ENCODE results near the gene TSFM.
A peak's percentile ranks its signal among the peaks of the same experiment; 100 is the strongest.

The TSFM gene

DNA sequence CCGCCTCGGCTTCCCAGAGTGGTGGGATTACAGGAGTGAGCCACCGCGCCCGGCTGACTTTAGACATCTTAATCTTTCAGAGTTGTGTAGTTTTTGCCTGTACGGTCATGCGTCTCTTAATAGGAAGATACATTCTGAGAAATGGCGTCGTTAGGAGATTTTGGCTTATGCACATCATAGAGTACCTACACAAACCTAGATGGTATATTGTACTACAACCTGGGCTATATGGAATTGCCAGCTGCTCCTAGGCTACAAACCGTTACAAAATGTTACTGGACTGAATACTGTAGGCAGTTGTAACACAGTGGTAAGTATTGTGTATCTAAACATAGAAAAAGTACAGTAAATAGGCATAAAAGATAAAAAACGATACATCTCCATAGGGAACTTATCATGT, 1.3 kb downstream of the TSFM start:
- Histone ChIP-seq H4K20me1 (ENCODE audit: insufficient read depth, low read length) (no peaks in the 10 kb centered on the region), H3K27me3 (replicated peaks; ENCODE audit: insufficient read depth, low read length) (no peaks in the 10 kb centered on the region), H2AFZ (ENCODE audit: low read length) (no peak overlapping the region), H3K9me3 (replicated peaks; ENCODE audit: insufficient read depth, low read length) (no peaks in the 10 kb centered on the region), H3K9ac (ENCODE audit: low read length) (no peak overlapping the region), H3K9me2 (replicated peaks; ENCODE audit: insufficient read depth, low read length) (no peaks in the 10 kb centered on the region), H3K4me1 (ENCODE audit: low read length) (peaks cover 12% of the 10 kb centered on the region), H3K4me3 (ENCODE audit: low read length) (no peak overlapping the region), H3K79me2 (ENCODE audit: low read length) (peaks cover 42% of the 10 kb centered on the region), H3K36me3 (replicated peaks; ENCODE audit: insufficient read depth, low read length) (0 out of 2 replicates have a peak, but pooled peaks cover 8% of the 10 kb centered on the region), H3F3A (ENCODE audit: insufficient read depth, low read length) (0 out of 2 replicates have a peak, but pooled peaks cover 3% of the 10 kb centered on the region), H3K27ac (ENCODE audit: low read length) (no peak overlapping the region), H3K4me2 (ENCODE audit: low read depth, low read length) (peak overlapping the region; percentile 91; the same call in 1 of the 2 replicates)
- DNase-seq: no peak
- no peak for TF ChIP-seq EZH2phosphoT487 (IDR thresholded peaks at IDR 0.05; ENCODE audit: low read length)
- TF ChIP-seq, protein P1, sequence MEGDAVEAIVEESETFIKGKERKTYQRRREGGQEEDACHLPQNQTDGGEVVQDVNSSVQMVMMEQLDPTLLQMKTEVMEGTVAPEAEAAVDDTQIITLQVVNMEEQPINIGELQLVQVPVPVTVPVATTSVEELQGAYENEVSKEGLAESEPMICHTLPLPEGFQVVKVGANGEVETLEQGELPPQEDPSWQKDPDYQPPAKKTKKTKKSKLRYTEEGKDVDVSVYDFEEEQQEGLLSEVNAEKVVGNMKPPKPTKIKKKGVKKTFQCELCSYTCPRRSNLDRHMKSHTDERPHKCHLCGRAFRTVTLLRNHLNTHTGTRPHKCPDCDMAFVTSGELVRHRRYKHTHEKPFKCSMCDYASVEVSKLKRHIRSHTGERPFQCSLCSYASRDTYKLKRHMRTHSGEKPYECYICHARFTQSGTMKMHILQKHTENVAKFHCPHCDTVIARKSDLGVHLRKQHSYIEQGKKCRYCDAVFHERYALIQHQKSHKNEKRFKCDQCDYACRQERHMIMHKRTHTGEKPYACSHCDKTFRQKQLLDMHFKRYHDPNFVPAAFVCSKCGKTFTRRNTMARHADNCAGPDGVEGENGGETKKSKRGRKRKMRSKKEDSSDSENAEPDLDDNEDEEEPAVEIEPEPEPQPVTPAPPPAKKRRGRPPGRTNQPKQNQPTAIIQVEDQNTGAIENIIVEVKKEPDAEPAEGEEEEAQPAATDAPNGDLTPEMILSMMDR (IDR thresholded peaks at IDR 0.05; ENCODE audit: low read length): no peak
- TF ChIP-seq EZH2 (optimal IDR thresholded peaks at IDR 0.05; ENCODE audit: low read depth, low read length): no peak

DNA sequence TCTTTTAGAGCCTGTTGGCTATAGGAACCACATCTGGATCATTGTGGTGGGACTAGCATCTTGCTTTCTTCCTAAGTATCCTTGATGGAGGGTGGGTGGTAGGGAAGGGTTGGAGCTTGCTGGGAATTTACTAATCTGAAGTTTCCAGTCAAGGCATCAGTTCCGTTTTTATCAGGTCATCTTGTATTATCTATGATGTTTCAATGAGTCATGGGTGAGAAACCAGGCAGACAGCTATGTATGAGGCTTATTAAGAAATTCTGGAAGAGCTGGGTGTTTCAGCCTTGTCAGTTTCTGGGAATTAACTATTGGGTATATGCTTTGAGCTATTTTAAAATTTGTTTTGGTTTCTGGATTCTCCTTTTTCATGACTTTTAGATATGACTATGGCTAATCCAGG, 11.3 kb downstream of the TSFM start:
- H3K4me3 ChIP-seq (ENCODE audit: low read length): no peak overlapping the region
- no peak overlapping the region for H2AFZ ChIP-seq (ENCODE audit: low read length)
- no peak for DNase-seq
- 0 out of 2 replicates have a peak, but pooled peaks cover 11% of the 10 kb centered on the region for H3K36me3 ChIP-seq (replicated peaks; ENCODE audit: insufficient read depth, low read length)
- H3K9me3 ChIP-seq (replicated peaks; ENCODE audit: insufficient read depth, low read length): no peaks in the 10 kb centered on the region
- no peaks in the 10 kb centered on the region for H3K4me1 ChIP-seq (ENCODE audit: low read length)
- no peaks in the 10 kb centered on the region for H3K9me2 ChIP-seq (replicated peaks; ENCODE audit: insufficient read depth, low read length)
- H3K27ac ChIP-seq (ENCODE audit: low read length): no peak overlapping the region
- H4K20me1 ChIP-seq (ENCODE audit: insufficient read depth, low read length): no peaks in the 10 kb centered on the region
- no peak overlapping the region for H3K4me2 ChIP-seq (ENCODE audit: low read depth, low read length)
- peaks cover 9% of the 10 kb centered on the region for H3K79me2 ChIP-seq (ENCODE audit: low read length)
- no peaks in the 10 kb centered on the region for H3F3A ChIP-seq (ENCODE audit: insufficient read depth, low read length)
- no peaks in the 10 kb centered on the region for H3K27me3 ChIP-seq (replicated peaks; ENCODE audit: insufficient read depth, low read length)
- TF ChIP-seq EZH2phosphoT487 (IDR thresholded peaks at IDR 0.05; ENCODE audit: low read length): no peak
- TF ChIP-seq, protein P1 (IDR thresholded peaks at IDR 0.05; ENCODE audit: low read length): no peak
- no peak for TF ChIP-seq EZH2 (optimal IDR thresholded peaks at IDR 0.05; ENCODE audit: low read depth, low read length)
- no peak overlapping the region for H3K9ac ChIP-seq (ENCODE audit: low read length)

DNA sequence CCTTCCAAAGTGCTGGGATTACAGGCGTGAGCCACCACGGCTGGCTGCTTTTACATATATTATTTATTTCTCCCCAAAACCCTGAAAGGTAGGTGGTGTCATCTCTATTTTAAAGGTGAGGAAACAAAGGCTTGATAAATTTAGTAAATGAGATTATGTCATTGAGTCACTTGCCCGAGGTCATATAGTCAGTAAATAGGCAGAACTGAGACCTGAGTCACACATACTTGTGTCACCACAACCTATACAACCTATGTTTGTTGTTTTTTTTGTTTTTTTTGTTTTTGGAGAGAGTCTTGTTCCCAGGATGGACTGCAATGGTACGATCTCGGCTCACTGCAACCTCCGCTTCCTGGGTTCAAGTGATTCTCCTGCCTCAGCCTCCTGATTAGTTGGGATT, 12.8 kb downstream of the TSFM start:
- H3K9ac ChIP-seq (ENCODE audit: low read length): no peak overlapping the region
- no peaks in the 10 kb centered on the region for H3K9me3 ChIP-seq (replicated peaks; ENCODE audit: insufficient read depth, low read length)
- H3K4me2 ChIP-seq (ENCODE audit: low read depth, low read length): no peak overlapping the region
- H2AFZ ChIP-seq (ENCODE audit: low read length): no peak overlapping the region
- no peak overlapping the region for H3K4me3 ChIP-seq (ENCODE audit: low read length)
- H4K20me1 ChIP-seq (ENCODE audit: insufficient read depth, low read length): no peaks in the 10 kb centered on the region
- H3K27me3 ChIP-seq (replicated peaks; ENCODE audit: insufficient read depth, low read length): no peaks in the 10 kb centered on the region
- no peaks in the 10 kb centered on the region for H3F3A ChIP-seq (ENCODE audit: insufficient read depth, low read length)
- no peaks in the 10 kb centered on the region for H3K9me2 ChIP-seq (replicated peaks; ENCODE audit: insufficient read depth, low read length)
- H3K36me3 ChIP-seq (replicated peaks; ENCODE audit: insufficient read depth, low read length): 0 out of 2 replicates have a peak, but pooled peaks cover 14% of the 10 kb centered on the region
- H3K4me1 ChIP-seq (ENCODE audit: low read length): no peaks in the 10 kb centered on the region
- no peak overlapping the region for H3K27ac ChIP-seq (ENCODE audit: low read length)
- TF ChIP-seq, protein P1 (IDR thresholded peaks at IDR 0.05; ENCODE audit: low read length): no peak
- TF ChIP-seq EZH2phosphoT487 (IDR thresholded peaks at IDR 0.05; ENCODE audit: low read length): no peak
- TF ChIP-seq EZH2 (optimal IDR thresholded peaks at IDR 0.05; ENCODE audit: low read depth, low read length): no peak
- H3K79me2 ChIP-seq (ENCODE audit: low read length): peaks cover 9% of the 10 kb centered on the region
- DNase-seq: no peak

Measured in MM.1S (cell line).